IPS-11a (cell line): Measurements from ENCODE around the gene MAGEB17.
"Not testable (repeated sequence)": the region's sequence is repeated elsewhere in the genome, so short reads cannot be mapped to it uniquely, and the experiment has no call there.

Experiments used
- H3K4me3 ChIP-seq: one replicate; pipeline ENCODE4 v1.5.1; 2013; ENCODE audit warnings: low read depth, low read length, control low read depth

MAGEB17 gene

GRCh38 chrX:16156692-16157331 is 10.5 kb upstream of the MAGEB17 start:
- H3K4me3 ChIP-seq, result no peak overlapping the region

GRCh38 chrX:16160729-16161128 is 6.6 kb upstream of the MAGEB17 start:
- no peak overlapping the region for H3K4me3 ChIP-seq

- H3K4me3 ChIP-seq, result not testable (repeated sequence)
Observed at GRCh38 chrX:16161173-16161572, 6.1 kb upstream of the MAGEB17 start.

- H3K4me3 ChIP-seq, result no peak overlapping the region
Observed at GRCh38 chrX:16162391-16162790, 4.9 kb upstream of the MAGEB17 start.

- no peak overlapping the region for H3K4me3 ChIP-seq
Observed at GRCh38 chrX:16164748-16165147, 2.5 kb upstream of the MAGEB17 start.

- H3K4me3 ChIP-seq, result no peak overlapping the region
Observed at GRCh38 chrX:16171039-16171438, 3.8 kb downstream of the MAGEB17 start.

GRCh38 chrX:16171944-16172343 is 4.7 kb downstream of the MAGEB17 start:
- H3K4me3 ChIP-seq, result no peak overlapping the region

- no peak overlapping the region for H3K4me3 ChIP-seq
Observed at GRCh38 chrX:16172391-16172790, 5.1 kb downstream of the MAGEB17 start.

- H3K4me3 ChIP-seq, result no peak overlapping the region
Observed at GRCh38 chrX:16175329-16176061, 8.2 kb downstream of the MAGEB17 start.

GRCh38 chrX:16177260-16177659 is 10.0 kb downstream of the MAGEB17 start:
- H3K4me3 ChIP-seq, result no peak overlapping the region

GRCh38 chrX:16183843-16184242 is 16.6 kb downstream of the MAGEB17 start:
- H3K4me3 ChIP-seq, result not testable (repeated sequence)

GRCh38 chrX:16185725-16186136 is 18.4 kb downstream of the MAGEB17 start:
- H3K4me3 ChIP-seq, result no peak overlapping the region

GRCh38 chrX:16186380-16187007 is 19.2 kb downstream of the MAGEB17 start:
- H3K4me3 ChIP-seq, result no peak overlapping the region

GRCh38 chrX:16187024-16187760 is 19.9 kb downstream of the MAGEB17 start:
- H3K4me3 ChIP-seq, result no peak overlapping the region

- H3K4me3 ChIP-seq, result no peak overlapping the region
Observed at GRCh38 chrX:16188687-16189086, 21.4 kb downstream of the MAGEB17 start.

GRCh38 chrX:16191605-16192004 is 24.3 kb downstream of the MAGEB17 start:
- H3K4me3 ChIP-seq, result no peak overlapping the region

- no peak overlapping the region for H3K4me3 ChIP-seq
Observed at GRCh38 chrX:16196829-16197228, 29.5 kb downstream of the MAGEB17 start.

GRCh38 chrX:16199343-16199742 is 32.1 kb downstream of the MAGEB17 start:
- no peak overlapping the region for H3K4me3 ChIP-seq

GRCh38 chrX:16202943-16203342 is 35.7 kb downstream of the MAGEB17 start:
- H3K4me3 ChIP-seq, result no peak overlapping the region

GRCh38 chrX:16204538-16204937 is 37.3 kb downstream of the MAGEB17 start:
- no peak overlapping the region for H3K4me3 ChIP-seq

- H3K4me3 ChIP-seq, result no peak overlapping the region
Observed at GRCh38 chrX:16205840-16206239, 38.6 kb downstream of the MAGEB17 start.
